Neutrophil (primary cell): ENCODE data around the gene RGMA.

Source experiments
- H3K27ac ChIP-seq: fragments of 200-600 bp; sonication (generic); 2 replicates; pipeline ENCODE4 v1.5.1; 2016; ENCODE audit warnings: mild to moderate bottlenecking, moderate library complexity
- H3K27me3 ChIP-seq: fragments of 200-600 bp; sonication (generic); 2 replicates; pipeline ENCODE4 v1.6.0; 2016; ENCODE audit warnings: mild to moderate bottlenecking
- H3K36me3 ChIP-seq: fragments of 200-600 bp; sonication (generic); 2 replicates; pipeline ENCODE4 v1.5.1; 2017
- H3K4me1 ChIP-seq, 2 experiments: fragments of 200-600 bp in 1 of 2; sonication (generic) in 1 of 2; 1 replicate in 1 of 2; 2 replicates in 1 of 2; pipeline versions ENCODE4 v1.5.1 to v1.6.1; 2013 to 2016; ENCODE audit warnings: low read depth in 1 of 2, low read length in 1 of 2, mild to moderate bottlenecking in 1 of 2, moderate library complexity in 1 of 2; ENCODE audit not compliant: control insufficient read depth in 1 of 2, insufficient read depth in 1 of 2
- H3K4me3 ChIP-seq, 2 experiments: fragments of 200-600 bp in 1 of 2; sonication (generic) in 1 of 2; 1 replicate in 1 of 2; 2 replicates in 1 of 2; pipeline ENCODE4 v1.5.1; 2013 to 2016; ENCODE audit warnings: low read depth in 1 of 2, low read length in 1 of 2, mild to moderate bottlenecking in 1 of 2, moderate library complexity in 1 of 2
- H3K9me3 ChIP-seq: fragments of 200-600 bp; sonication (generic); 2 replicates; pipeline ENCODE4 v1.5.1; 2016
- CTCF ChIP-seq: fragments of 200-600 bp; sonication (generic); IDR thresholded peaks from 2 replicates; pipeline ENCODE4 v1.5.1; 2016; ENCODE audit warnings: antibody characterized with exemption

The RGMA gene

DNA sequence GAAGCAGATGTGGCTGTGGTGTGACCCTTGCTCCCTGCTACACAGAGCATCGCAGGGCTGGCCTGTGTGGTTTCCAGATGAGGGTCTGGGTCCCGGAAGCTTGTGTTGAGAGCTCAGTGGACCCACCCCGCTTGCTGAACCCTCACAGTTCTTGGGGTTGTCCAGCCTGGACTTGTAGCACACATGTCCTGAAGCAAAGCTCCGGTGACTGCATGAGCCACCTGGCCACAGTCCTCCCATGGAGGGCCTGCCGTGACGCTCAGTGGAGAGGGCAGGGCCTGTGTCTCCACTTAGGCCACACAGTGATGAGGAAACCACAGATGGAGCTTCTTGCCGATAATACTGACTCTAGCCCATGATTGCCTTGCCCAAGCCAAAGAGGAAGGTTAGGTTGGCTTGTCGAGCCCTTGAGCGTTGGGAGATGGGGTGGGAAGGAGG, 62.6 kb downstream of the RGMA start:
- Histone ChIP-seq H3K4me1 (peaks cover 65 to 67% of the 10 kb centered on the region in 2 experiments), H3K27ac (peak overlapping the region; percentile 92), H3K36me3 (peaks cover 51% of the 10 kb centered on the region), H3K27me3 (no peaks in the 10 kb centered on the region), H3K9me3 (no peaks in the 10 kb centered on the region), H3K4me3 (peak overlapping the region; percentile 26 to 51)
- TF ChIP-seq CTCF: no peak

DNA sequence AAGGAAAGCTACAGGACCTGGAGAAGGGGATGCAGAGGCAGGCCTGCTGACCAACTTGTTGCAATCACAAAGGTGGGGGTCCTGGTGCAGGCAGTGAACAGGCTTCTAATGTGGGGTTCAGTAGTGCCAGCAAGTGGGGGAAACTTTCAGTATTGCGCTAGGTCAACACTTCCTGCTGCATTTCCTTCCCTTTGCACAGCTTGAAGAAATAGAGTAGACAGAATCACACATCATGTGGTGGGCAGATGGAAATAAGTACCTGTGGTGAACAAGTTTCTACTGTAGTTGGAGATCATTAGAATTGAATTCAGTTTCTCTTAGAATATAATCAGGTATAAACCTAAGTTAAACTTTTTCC, 63.4 kb downstream of the RGMA start:
- Histone ChIP-seq H3K36me3 (peaks cover 59% of the 10 kb centered on the region), H3K27ac (peak overlapping the region; percentile 92), H3K27me3 (no peaks in the 10 kb centered on the region), H3K4me3 (peak overlapping the region in 1 of 2 experiments; percentile 51), H3K4me1 (peaks cover 63% of the 10 kb centered on the region in 2 experiments), H3K9me3 (no peaks in the 10 kb centered on the region)
- no peak for TF ChIP-seq CTCF

DNA sequence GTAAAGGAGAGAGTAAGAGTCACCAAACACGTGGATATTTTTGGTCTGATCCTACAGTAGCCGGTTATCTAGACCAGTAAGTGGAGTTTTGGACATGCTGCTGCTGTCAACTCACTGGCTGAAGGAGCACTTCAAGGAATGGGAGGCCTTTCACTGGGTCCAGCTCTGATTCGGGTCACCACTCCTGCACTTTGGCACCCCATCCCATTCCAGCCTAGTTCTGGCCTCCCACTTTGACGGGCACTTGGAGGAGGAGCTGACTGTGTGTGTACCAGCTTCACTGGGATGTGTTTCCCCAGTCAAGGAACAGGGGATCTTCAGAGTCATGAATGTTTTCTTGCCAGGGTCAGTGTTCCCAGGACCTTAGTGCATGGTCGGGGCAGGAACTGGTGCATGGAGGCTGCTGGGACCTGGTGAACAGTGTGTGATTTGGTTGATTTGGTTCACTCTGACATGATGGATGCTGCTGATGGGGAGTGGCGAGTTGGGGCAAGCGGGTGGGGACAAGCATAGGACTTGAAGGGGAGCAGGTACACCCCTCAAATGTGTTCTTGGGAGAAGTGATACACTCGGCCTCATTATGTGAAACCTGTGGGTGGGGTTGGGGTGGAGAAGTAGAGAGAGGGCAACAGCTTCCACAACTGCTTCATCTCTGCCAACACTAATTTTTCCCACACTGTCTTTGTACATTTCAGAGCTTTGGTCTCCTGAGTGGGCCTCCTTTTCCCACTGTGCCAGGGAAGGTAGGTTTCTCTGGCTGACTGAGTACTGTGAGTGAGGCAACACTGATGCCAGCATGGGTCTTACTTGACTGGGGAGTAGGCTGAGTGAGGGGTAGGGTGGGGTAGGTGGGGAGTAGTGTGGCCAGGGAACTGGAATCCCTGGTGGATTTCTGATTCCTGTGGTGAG, 64.0 kb downstream of the RGMA start:
- no peaks in the 10 kb centered on the region for H3K9me3 ChIP-seq
- H3K4me3 ChIP-seq: peak overlapping the region in 1 of 2 experiments; percentile 51
- H3K36me3 ChIP-seq: peaks cover 65% of the 10 kb centered on the region
- H3K4me1 ChIP-seq: peaks cover 56 to 57% of the 10 kb centered on the region in 2 experiments
- no peaks in the 10 kb centered on the region for H3K27me3 ChIP-seq
- TF ChIP-seq CTCF: no peak
- H3K27ac ChIP-seq: peak overlapping the region; percentile 92

- Histone ChIP-seq H3K4me3 (no peak overlapping the region), H3K9me3 (no peaks in the 10 kb centered on the region), H3K4me1 (peaks cover 49 to 50% of the 10 kb centered on the region in 2 experiments), H3K36me3 (peaks cover 72% of the 10 kb centered on the region), H3K27ac (peak overlapping the region; percentile 92), H3K27me3 (no peaks in the 10 kb centered on the region)
- TF ChIP-seq CTCF: no peak
These were observed 64.7 kb downstream of the RGMA start for GRCh38 chr15:93024293-93024692.

- Histone ChIP-seq H3K36me3 (peaks cover 91% of the 10 kb centered on the region), H3K4me1 (peaks cover 18 to 19% of the 10 kb centered on the region in 2 experiments), H3K27me3 (no peaks in the 10 kb centered on the region), H3K27ac (peak overlapping the region; percentile 28), H3K4me3 (no peak overlapping the region), H3K9me3 (no peaks in the 10 kb centered on the region)
- no peak for TF ChIP-seq CTCF
These were observed 67.8 kb downstream of the RGMA start for GRCh38 chr15:93020976-93021772.
